DND-41 (cell line): ENCODE results near the gene ACOX3.

ENCODE experiments used
- ATAC-seq: fragments of 200-7000 bp; cut with Tn5 transposase; 3 replicates; pipeline ENCODE4 v1.9.1; 2021; ENCODE audit warnings: low read depth; ENCODE audit not compliant: insufficient read depth
- DNase-seq: peaks from one replicate; pipeline ENCODE4 v3.0.0-alpha.2; 2020
- H2AFZ ChIP-seq: 2 replicates; pipeline ENCODE4 v1.6.0; 2012; ENCODE audit warnings: low read depth, low read length
- H3K27ac ChIP-seq: 2 replicates; pipeline ENCODE4 v1.5.1; 2012; ENCODE audit warnings: low read length, inconsistent platforms
- H3K27me3 ChIP-seq: fragments of 200-600 bp; sonication (generic); 2 replicates; pipeline ENCODE4 v1.6.0; 2012; ENCODE audit warnings: low read length, mild to moderate bottlenecking, inconsistent platforms; ENCODE audit not compliant: insufficient read depth, poor library complexity
- H3K36me3 ChIP-seq: 2 replicates; pipeline ENCODE4 v1.5.1; 2012; ENCODE audit warnings: low read length, inconsistent platforms; ENCODE audit not compliant: insufficient read depth
- H3K4me1 ChIP-seq: 2 replicates; pipeline ENCODE4 v1.5.1; 2012; ENCODE audit warnings: mild to moderate bottlenecking, low read length; ENCODE audit not compliant: insufficient read depth
- H3K4me2 ChIP-seq: 2 replicates; pipeline ENCODE4 v1.6.0; 2012; ENCODE audit warnings: mild to moderate bottlenecking, moderate library complexity, low read length, inconsistent platforms; ENCODE audit not compliant: insufficient read depth
- H3K4me3 ChIP-seq, 2 experiments: fragments of 200-600 bp in 1 of 2; shearing (Covaris generic) in 1 of 2; 2 replicates each; pipeline ENCODE4 v1.5.1; 2012 to 2016; ENCODE audit warnings: inconsistent platforms in 2 of 2, low read length in 2 of 2, mild to moderate bottlenecking in 2 of 2, low read depth in 1 of 2, moderate library complexity in 1 of 2
- H3K79me2 ChIP-seq: 2 replicates; pipeline ENCODE4 v1.6.0; 2012; ENCODE audit warnings: low read length, inconsistent platforms; ENCODE audit not compliant: insufficient read depth
- H3K9ac ChIP-seq: 2 replicates; pipeline ENCODE4 v1.6.0; 2012; ENCODE audit warnings: low read depth, mild to moderate bottlenecking, inconsistent platforms, low read length, moderate library complexity
- H3K9me3 ChIP-seq: 2 replicates; pipeline ENCODE4 v1.5.1; 2012; ENCODE audit warnings: low read length, moderate library complexity, mild to moderate bottlenecking, inconsistent platforms; ENCODE audit not compliant: insufficient read depth, severe bottlenecking
- H4K20me1 ChIP-seq: 2 replicates; pipeline ENCODE4 v1.6.0; 2012; ENCODE audit warnings: low read length; ENCODE audit not compliant: insufficient read depth
- EZH2 ChIP-seq: IDR thresholded peaks from 3 replicates; pipeline ENCODE4 v1.6.1; 2012; ENCODE audit warnings: borderline replicate concordance, low read depth, mild to moderate bottlenecking, moderate library complexity, low read length, inconsistent platforms; ENCODE audit not compliant: severe bottlenecking
- TF ChIP-seq, protein P1 (sequence below): IDR thresholded peaks from 2 replicates; pipeline ENCODE4 v1.5.1; 2012; ENCODE audit warnings: borderline replicate concordance, low read length, moderate library complexity, mild to moderate bottlenecking; ENCODE audit not compliant: poor library complexity, severe bottlenecking; ENCODE audit errors: extremely low read depth

Gene ACOX3

DNA sequence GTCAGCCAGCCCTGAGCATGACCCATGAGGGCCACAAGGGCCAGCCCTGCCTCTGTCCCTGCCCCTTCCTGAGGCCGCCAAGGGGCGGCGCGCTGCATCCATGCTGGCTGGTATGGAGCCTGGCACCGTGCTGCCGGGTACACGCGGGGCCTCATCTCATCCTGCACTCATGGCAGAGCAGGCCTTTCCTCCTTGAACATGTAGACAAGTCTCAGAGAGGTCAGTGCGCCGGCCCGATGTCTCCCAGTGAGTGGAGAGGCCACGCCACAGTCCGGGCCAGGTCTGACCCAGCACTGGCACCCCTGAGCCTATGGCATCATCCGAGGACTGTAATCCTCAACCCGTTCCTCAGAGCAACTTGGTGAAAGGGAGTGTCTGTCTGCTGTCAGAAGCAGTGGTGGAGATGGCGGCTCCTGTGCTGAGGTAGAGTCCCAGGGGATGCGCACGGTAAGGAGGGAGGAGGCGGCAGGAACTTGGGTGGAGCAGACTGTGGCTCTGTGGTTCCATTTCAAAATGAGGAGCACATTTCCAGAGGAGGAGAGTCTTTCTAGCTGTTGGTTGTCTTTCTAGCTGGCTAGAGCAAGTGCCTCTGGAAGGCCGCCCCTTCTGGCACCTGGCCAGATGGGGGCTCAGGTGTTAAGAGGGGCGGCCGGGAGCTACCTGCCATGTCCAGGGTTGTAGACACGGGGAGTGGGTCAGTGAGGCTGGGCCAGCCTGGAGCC lies 32.8 kb upstream of the ACOX3 start:
- Histone ChIP-seq H3K9ac (no peak overlapping the region), H3K36me3 (peaks cover 52% of the 10 kb centered on the region), H3K4me1 (no peaks in the 10 kb centered on the region), H3K79me2 (no peaks in the 10 kb centered on the region), H3K27ac (0 out of 2 replicates have a peak overlapping the region, but pooled peaks have one; percentile 16), H3K27me3 (no peaks in the 10 kb centered on the region), H3K4me3 (no peak overlapping the region), H2AFZ (no peak overlapping the region), H4K20me1 (peaks cover 9% of the 10 kb centered on the region), H3K9me3 (no peaks in the 10 kb centered on the region), H3K4me2 (no peak overlapping the region)
- DNase-seq (no peak), ATAC-seq (no peak)
- TF ChIP-seq, protein P1, sequence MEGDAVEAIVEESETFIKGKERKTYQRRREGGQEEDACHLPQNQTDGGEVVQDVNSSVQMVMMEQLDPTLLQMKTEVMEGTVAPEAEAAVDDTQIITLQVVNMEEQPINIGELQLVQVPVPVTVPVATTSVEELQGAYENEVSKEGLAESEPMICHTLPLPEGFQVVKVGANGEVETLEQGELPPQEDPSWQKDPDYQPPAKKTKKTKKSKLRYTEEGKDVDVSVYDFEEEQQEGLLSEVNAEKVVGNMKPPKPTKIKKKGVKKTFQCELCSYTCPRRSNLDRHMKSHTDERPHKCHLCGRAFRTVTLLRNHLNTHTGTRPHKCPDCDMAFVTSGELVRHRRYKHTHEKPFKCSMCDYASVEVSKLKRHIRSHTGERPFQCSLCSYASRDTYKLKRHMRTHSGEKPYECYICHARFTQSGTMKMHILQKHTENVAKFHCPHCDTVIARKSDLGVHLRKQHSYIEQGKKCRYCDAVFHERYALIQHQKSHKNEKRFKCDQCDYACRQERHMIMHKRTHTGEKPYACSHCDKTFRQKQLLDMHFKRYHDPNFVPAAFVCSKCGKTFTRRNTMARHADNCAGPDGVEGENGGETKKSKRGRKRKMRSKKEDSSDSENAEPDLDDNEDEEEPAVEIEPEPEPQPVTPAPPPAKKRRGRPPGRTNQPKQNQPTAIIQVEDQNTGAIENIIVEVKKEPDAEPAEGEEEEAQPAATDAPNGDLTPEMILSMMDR, result no peak
- no peak for TF ChIP-seq EZH2

DNA sequence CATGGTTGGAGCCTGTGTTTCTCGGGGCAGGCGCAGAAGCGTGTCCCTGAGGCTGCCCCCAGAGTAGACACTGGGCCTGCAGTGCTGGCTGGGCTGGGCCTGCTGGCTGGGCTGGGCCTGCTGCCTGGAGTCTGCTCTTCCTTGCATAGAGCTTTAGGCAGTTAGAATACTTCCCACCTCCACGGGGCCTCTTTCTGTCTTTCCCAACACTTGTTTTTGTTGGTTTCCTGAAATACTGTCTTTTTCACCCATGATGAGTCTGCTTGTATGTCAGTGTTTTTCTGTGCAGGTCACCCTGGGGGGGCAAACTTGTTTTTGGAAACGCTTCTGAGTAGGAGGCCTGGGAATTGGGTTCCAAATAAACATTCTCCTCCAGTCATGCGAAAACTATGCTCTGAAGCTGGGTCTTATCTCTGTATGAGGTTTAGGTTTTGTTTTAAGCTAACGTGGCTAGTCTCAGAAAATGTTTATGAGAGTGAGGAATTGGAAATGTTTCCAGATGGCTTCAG lies 32.2 kb upstream of the ACOX3 start:
- Histone ChIP-seq H3K27me3 (no peaks in the 10 kb centered on the region), H3K36me3 (peaks cover 58% of the 10 kb centered on the region), H4K20me1 (peaks cover 9% of the 10 kb centered on the region), H2AFZ (no peak overlapping the region), H3K9me3 (no peaks in the 10 kb centered on the region), H3K27ac (no peak overlapping the region), H3K4me1 (no peaks in the 10 kb centered on the region), H3K4me2 (no peak overlapping the region), H3K4me3 (no peak overlapping the region), H3K9ac (no peak overlapping the region), H3K79me2 (no peaks in the 10 kb centered on the region)
- no peak for ATAC-seq
- TF ChIP-seq EZH2, result no peak
- TF ChIP-seq, protein P1, result no peak
- DNase-seq, result no peak

DNA sequence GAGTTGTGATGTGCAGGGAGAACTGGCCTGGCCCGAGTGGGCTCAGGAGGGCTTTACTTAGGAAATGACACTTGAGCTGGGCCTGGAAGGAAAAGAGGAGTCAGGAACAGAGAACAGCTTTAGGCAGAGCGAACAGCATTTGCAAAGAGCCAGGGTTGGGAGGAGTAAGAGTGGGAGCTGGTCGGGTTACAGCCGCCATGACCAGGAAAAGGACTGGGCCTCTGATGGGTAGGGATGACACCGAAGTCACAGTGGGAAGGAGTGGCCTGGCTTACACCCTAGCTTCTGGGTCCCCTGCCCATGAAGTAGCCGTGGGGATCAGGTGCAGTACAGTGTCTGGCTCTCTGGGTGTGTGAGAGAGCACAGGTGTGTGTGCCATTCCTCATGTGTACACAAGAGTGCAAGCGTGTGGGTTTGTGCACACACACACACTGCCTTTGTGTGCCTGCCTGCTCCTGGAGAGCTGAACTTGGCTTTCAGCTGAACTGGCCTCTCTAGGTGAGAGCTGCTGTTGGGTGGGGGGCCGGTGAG lies 31.7 kb upstream of the ACOX3 start:
- H3K4me2 ChIP-seq, result no peak overlapping the region
- H3K4me3 ChIP-seq, result no peak overlapping the region
- H3K9me3 ChIP-seq, result no peaks in the 10 kb centered on the region
- no peak overlapping the region for H3K27ac ChIP-seq
- H3K27me3 ChIP-seq, result no peaks in the 10 kb centered on the region
- ATAC-seq, result no peak
- H3K9ac ChIP-seq, result no peak overlapping the region
- no peak for DNase-seq
- H3K4me1 ChIP-seq, result no peaks in the 10 kb centered on the region
- H4K20me1 ChIP-seq, result peaks cover 9% of the 10 kb centered on the region
- no peaks in the 10 kb centered on the region for H3K79me2 ChIP-seq
- no peak overlapping the region for H2AFZ ChIP-seq
- H3K36me3 ChIP-seq, result peaks cover 61% of the 10 kb centered on the region
- TF ChIP-seq EZH2, result no peak
- TF ChIP-seq, protein P1, result no peak
